ENCODE results near the gene EN1.

The EN1 gene

DNA sequence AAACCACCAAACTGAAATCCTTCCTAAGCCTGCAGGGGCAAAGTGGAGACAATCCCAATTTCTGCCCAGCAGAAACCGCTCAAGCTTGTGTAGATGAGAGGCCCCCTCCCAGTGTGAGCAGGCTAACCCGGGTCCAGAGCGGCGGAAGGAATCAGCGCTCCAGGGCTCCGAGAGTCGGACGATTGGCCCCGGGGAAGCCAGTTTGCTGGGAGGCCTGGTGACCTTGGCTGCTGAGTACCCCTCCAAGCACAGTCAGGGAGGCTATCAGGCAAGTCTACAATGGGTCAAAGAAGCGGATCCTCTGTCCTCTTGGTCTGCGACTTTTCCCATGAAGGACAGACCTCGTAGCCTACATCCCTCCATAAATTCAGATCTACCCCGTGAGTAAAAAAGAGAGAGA, 16.8 kb upstream of the EN1 start:
- Histone ChIP-seq H3K9me3 (replicated peaks; ENCODE audit: low read length) (no peaks in the 10 kb centered on the region), H3K9ac (ENCODE audit: low read depth, low read length) (no peak overlapping the region), H3K27me3 (ENCODE audit: control insufficient read depth, insufficient read depth, low read length) (no peaks in the 10 kb centered on the region), H3K36me3 (ENCODE audit: insufficient read depth, low read length) (no peaks in the 10 kb centered on the region), H3K4me2 (ENCODE audit: low read length) (no peak overlapping the region), H3K4me3 (ENCODE audit: low read length) (no peak overlapping the region), H3K4me1 (ENCODE audit: control insufficient read depth, insufficient read depth, low read length) (peaks cover 8% of the 10 kb centered on the region)

DNA sequence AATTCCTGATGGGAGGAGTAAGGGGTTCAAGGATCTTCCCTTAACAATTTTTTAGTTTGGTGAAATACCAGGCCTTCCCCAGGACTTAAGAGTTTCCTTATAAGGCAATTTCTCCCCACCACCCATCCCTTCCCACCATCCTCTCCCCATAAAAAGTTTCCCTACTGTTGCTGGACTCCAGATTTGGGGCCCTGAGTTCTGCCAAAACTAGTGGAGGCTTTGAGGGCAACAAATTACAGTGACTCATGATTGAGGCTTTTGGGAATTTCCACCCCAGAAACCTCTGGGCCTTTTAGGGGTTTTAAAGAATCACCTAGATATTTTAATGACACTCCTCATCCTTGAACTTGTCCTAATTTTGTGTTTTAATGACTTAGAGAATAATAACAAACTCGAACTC, 14.3 kb upstream of the EN1 start:
- no peak overlapping the region for H3K4me3 ChIP-seq (ENCODE audit: low read length)
- no peaks in the 10 kb centered on the region for H3K27me3 ChIP-seq (ENCODE audit: control insufficient read depth, insufficient read depth, low read length)
- no peaks in the 10 kb centered on the region for H3K9me3 ChIP-seq (replicated peaks; ENCODE audit: low read length)
- H3K4me2 ChIP-seq (ENCODE audit: low read length): no peak overlapping the region
- no peak overlapping the region for H3K9ac ChIP-seq (ENCODE audit: low read depth, low read length)
- H3K4me1 ChIP-seq (ENCODE audit: control insufficient read depth, insufficient read depth, low read length): peaks cover 8% of the 10 kb centered on the region
- no peaks in the 10 kb centered on the region for H3K36me3 ChIP-seq (ENCODE audit: insufficient read depth, low read length)

DNA sequence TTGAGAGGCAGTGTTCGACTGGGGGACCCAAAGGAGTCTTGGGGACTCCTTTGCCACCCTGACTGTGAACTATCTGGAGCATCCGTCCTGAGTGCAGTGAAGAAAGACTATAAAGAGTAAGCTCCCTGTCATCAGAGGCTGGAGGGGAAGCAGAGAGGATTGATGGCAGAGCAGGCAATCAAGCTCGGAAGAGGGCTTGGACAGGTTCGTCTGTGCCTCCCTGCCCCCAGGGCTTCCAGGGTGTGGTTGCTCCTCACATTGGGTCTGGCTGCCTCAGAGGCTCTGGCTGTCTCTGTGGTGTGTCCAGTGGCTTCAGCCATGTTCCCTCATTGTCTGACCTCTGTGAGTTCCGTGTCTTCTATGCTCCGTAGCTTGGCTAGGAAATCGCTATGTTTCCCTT, 13.8 kb upstream of the EN1 start:
- Histone ChIP-seq H3K4me2 (ENCODE audit: low read length) (no peak overlapping the region), H3K9ac (ENCODE audit: low read depth, low read length) (no peak overlapping the region), H3K4me3 (ENCODE audit: low read length) (no peak overlapping the region), H3K9me3 (replicated peaks; ENCODE audit: low read length) (no peaks in the 10 kb centered on the region), H3K4me1 (ENCODE audit: control insufficient read depth, insufficient read depth, low read length) (peaks cover 8% of the 10 kb centered on the region), H3K36me3 (ENCODE audit: insufficient read depth, low read length) (no peaks in the 10 kb centered on the region), H3K27me3 (ENCODE audit: control insufficient read depth, insufficient read depth, low read length) (no peaks in the 10 kb centered on the region)

DNA sequence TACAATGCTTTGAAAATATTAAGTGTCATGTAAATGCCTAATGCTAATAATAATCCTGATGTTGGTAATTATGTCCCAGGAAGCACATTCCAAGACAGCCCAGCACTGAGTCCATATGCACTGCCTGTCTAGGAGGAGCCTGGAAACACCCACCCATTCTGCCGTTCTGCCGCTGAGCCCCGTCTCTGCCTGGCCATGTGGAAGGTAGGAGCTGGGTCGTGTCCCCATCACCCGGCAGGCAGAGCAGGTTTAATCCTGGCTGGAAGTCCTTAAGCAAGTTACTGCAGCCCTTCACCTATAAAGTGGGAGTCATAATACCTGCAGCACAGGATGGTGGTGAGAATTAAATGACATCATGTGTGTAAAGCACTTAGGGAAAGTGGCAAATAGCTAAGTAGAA, 13.1 kb upstream of the EN1 start:
- Histone ChIP-seq H3K4me2 (ENCODE audit: low read length) (no peak overlapping the region), H3K4me1 (ENCODE audit: control insufficient read depth, insufficient read depth, low read length) (peaks cover 12% of the 10 kb centered on the region), H3K36me3 (ENCODE audit: insufficient read depth, low read length) (no peaks in the 10 kb centered on the region), H3K27me3 (ENCODE audit: control insufficient read depth, insufficient read depth, low read length) (no peaks in the 10 kb centered on the region), H3K4me3 (ENCODE audit: low read length) (no peak overlapping the region), H3K9me3 (replicated peaks; ENCODE audit: low read length) (no peaks in the 10 kb centered on the region), H3K9ac (ENCODE audit: low read depth, low read length) (no peak overlapping the region)

DNA sequence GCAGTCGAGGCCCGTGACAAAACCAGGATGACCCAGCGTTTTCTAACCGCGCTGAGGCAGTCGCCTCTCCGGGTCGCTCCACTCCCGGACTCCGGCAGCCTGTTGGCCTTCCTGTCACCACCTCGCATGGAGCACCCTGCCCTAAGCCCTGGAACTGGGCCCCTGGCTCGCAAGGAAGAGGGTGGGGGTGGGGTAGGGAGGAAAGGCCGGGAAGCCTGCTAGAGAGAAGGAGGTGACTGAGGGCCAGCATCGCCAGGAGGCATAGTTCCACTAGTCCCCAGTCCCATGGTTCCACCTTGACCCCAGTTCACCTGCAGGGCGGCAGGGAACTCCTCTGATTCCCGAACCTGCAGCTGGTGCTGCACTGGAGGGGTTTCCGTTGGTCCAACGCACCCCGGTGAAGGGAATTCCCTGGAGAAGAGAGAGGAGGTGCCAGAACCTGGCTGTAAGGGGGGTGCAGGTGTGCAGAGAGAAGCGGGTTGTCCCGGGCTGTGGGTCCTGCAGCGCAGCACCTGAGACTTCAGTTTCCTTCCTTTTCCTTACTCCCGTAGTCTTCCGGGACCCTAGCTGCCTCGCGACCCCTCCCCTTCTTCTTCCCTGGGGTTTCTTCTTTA, 11.8 kb upstream of the EN1 start:
- no peak overlapping the region for H3K4me2 ChIP-seq (ENCODE audit: low read length)
- H3K36me3 ChIP-seq (ENCODE audit: insufficient read depth, low read length): no peaks in the 10 kb centered on the region
- no peaks in the 10 kb centered on the region for H3K9me3 ChIP-seq (replicated peaks; ENCODE audit: low read length)
- no peak overlapping the region for H3K4me3 ChIP-seq (ENCODE audit: low read length)
- H3K4me1 ChIP-seq (ENCODE audit: control insufficient read depth, insufficient read depth, low read length): peaks cover 12% of the 10 kb centered on the region
- no peak overlapping the region for H3K9ac ChIP-seq (ENCODE audit: low read depth, low read length)
- no peaks in the 10 kb centered on the region for H3K27me3 ChIP-seq (ENCODE audit: control insufficient read depth, insufficient read depth, low read length)

DNA sequence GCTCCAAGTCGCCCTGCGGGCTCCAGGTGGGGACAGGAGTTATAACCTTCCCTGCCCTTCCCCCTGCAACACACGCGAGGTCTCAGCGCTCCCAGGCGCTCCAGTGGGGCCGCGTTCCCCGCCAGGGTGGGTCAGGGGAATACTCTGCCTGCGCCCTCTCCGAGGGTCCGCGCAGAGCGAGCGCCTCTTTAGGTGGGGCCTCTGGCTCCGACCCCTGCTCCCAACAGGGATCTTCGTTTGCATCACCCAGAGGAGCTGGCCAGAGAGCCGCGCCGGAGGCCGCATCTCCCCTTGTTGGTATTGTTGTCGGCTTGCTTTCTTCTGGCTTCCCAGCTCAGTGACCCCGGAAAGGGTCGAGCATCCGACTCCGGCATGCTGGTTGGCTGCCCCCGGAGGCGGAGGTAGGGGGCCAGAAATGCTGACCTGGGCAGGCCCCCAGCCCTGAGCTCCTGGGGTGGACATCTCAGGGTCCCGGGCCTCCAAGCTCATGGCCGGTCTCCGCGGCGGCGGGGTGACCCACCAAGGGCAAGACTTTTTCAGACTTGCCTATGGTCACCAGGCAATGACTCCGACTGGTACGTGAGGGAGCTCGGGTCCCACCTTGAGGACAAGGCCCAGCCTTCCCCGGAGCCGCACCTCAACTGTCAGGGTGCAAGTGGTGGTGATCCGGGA, 11.2 kb upstream of the EN1 start:
- Histone ChIP-seq H3K9ac (ENCODE audit: low read depth, low read length) (no peak overlapping the region), H3K27me3 (ENCODE audit: control insufficient read depth, insufficient read depth, low read length) (no peaks in the 10 kb centered on the region), H3K9me3 (replicated peaks; ENCODE audit: low read length) (no peaks in the 10 kb centered on the region), H3K4me2 (ENCODE audit: low read length) (no peak overlapping the region), H3K4me1 (ENCODE audit: control insufficient read depth, insufficient read depth, low read length) (peaks cover 12% of the 10 kb centered on the region), H3K36me3 (ENCODE audit: insufficient read depth, low read length) (no peaks in the 10 kb centered on the region), H3K4me3 (ENCODE audit: low read length) (no peak overlapping the region)

DNA sequence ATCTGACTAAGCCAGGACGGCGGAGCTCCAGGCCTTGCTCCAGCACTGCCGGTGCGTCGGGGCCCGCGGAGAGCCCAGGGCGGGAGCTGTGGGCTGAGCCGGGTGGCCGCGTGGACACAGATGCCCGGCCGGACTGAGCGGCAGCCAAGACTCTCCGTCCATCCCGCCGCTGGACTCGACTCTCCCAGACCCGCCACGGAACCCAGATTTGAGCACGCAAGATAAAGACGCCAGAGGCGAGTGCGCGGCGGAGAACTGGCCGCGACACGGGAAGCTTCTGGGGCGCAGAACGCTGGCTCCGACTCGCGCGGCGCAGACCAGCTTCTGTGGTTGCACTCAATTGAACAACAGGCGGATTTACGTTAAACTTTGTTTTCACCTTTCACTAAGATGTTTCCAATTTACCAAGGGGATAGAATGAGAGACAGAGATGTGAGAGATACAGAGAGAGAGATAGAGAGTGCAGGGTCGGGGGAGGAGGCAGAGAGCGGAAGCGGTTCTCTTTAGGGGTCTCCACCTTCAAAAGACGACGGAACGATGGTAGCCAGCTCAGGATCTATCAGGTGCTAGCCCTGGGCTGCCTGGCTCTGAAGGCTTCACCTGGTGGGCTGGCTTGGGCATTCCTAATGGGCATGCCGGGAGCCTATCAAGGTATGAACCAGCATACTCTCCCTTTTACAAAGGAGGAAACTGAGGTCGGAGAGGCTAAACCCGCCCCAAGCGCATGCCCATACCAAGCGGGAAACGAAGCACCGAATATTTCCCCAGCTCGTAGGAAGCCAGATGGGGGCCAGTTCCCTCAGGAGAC, 10.4 kb upstream of the EN1 start:
- H3K4me3 ChIP-seq (ENCODE audit: low read length): no peak overlapping the region
- H3K9me3 ChIP-seq (replicated peaks; ENCODE audit: low read length): no peaks in the 10 kb centered on the region
- no peak overlapping the region for H3K9ac ChIP-seq (ENCODE audit: low read depth, low read length)
- no peaks in the 10 kb centered on the region for H3K27me3 ChIP-seq (ENCODE audit: control insufficient read depth, insufficient read depth, low read length)
- no peaks in the 10 kb centered on the region for H3K36me3 ChIP-seq (ENCODE audit: insufficient read depth, low read length)
- H3K4me1 ChIP-seq (ENCODE audit: control insufficient read depth, insufficient read depth, low read length): peaks cover 12% of the 10 kb centered on the region
- no peak overlapping the region for H3K4me2 ChIP-seq (ENCODE audit: low read length)

DNA sequence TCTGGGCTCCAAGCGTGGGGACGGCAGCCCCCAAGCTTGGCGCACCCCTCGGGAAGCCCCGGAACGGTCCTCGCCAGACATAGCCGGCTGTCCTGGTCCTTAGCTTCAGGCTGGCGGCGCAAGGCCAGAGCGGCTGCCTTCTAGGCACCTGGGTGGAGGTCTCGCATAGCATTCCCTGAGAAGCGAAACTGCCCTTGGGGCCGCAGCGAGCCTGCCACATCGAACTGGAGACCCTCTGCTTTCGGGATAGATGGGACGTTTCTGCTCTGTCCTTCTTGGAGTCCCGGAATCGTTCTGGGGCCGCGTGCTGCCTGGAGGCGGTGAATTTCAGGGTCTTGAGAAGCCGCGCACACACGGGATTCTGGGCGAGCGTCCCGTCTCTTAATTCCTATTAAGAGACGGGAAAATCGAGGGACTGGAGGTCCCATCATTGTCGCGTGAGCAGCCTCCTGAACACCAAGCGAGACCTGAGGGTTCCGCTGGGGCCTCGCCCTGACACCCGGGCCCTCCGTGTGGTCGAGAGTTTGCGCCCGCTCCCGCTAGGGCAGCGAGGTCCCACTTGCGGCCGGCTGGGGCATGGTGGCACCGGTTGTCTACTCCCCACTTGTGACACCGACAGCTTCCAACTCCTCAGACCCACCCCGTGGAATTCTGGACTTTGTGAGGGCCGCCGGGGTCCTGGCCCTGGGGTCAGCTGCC, 9.7 kb upstream of the EN1 start:
- no peak overlapping the region for H3K4me2 ChIP-seq (ENCODE audit: low read length)
- no peak overlapping the region for H3K4me3 ChIP-seq (ENCODE audit: low read length)
- H3K27me3 ChIP-seq (ENCODE audit: control insufficient read depth, insufficient read depth, low read length): no peaks in the 10 kb centered on the region
- no peaks in the 10 kb centered on the region for H3K9me3 ChIP-seq (replicated peaks; ENCODE audit: low read length)
- H3K9ac ChIP-seq (ENCODE audit: low read depth, low read length): no peak overlapping the region
- peaks cover 12% of the 10 kb centered on the region for H3K4me1 ChIP-seq (ENCODE audit: control insufficient read depth, insufficient read depth, low read length)
- no peaks in the 10 kb centered on the region for H3K36me3 ChIP-seq (ENCODE audit: insufficient read depth, low read length)

DNA sequence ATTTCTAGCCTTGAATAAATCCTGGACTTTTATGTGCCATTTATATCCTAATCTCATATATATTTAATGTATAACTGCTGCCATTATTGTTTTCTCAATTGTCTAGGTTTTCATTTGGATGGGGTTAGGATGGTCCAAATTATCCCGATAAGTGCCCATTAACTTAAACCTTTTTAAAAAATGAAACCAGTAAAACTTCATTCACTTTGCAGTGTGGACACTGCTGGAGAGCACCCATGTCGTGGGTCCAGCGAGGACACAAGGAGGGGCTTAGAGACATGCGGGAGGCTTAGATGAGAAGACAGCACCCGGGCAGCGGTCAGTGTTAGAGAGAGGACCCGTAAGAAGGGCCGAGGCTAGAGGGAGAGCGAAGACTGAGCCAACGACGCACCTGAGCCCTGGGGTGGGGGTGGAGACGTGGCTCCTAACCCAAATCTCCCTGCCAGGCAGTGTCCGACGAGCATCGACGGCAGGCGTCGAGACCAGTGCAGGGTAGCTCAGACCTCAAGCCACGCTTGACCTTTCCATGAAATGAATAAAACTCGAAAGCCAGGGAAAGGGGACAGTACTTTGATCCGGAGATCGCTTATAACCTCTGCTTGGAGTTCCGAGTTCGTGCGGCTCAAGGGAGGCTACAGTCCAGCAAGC, 9.0 kb upstream of the EN1 start:
- Histone ChIP-seq H3K4me1 (ENCODE audit: control insufficient read depth, insufficient read depth, low read length) (peaks cover 6% of the 10 kb centered on the region), H3K4me3 (ENCODE audit: low read length) (peak overlapping the region; percentile 79), H3K36me3 (ENCODE audit: insufficient read depth, low read length) (no peaks in the 10 kb centered on the region), H3K9me3 (replicated peaks; ENCODE audit: low read length) (no peaks in the 10 kb centered on the region), H3K9ac (ENCODE audit: low read depth, low read length) (peak overlapping the region; percentile 74), H3K4me2 (ENCODE audit: low read length) (peak overlapping the region; percentile 94), H3K27me3 (ENCODE audit: control insufficient read depth, insufficient read depth, low read length) (no peaks in the 10 kb centered on the region)

DNA sequence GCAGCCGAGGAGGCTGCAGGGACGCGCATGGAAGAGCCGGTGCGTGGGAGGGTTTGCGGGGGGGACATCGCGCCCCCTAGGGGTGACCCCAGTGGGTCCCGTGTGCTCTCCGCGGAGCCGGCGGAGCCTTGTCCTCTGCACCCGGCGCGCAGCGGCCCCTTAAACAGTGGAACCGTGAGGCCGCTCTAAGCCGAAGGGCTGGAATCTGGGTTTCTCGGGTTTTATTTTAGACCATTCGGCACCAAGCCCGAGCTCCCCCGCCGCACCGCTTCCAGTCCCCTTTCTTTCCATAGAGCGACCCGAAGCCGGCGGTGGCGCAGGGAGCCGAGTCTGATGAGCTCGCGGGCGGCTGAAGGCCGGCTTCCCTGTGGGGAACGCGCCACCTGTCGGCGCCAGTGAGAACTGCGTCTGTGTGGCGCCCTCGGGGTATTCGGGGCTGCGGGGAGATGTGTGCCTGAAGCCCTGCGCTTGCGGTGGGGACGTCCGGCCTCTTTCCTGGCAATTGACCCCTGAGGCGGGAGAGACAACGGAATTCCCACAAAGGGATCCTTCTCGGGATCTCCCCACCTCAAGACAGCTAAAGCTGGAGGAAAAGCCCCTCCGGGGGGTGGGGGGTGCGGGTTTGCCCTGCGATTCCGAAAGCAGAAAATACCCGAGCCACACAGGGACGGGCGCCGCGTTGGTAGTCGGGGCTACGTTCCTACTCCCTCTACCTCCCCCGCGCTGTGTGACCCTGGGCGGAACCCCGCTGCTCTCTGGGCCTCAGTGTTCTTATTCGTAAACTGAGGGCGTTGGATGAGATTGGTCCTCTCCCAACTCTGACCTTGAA, 8.2 kb upstream of the EN1 start:
- Histone ChIP-seq H3K4me1 (ENCODE audit: control insufficient read depth, insufficient read depth, low read length) (peaks cover 9% of the 10 kb centered on the region), H3K9me3 (replicated peaks; ENCODE audit: low read length) (no peaks in the 10 kb centered on the region), H3K27me3 (ENCODE audit: control insufficient read depth, insufficient read depth, low read length) (no peaks in the 10 kb centered on the region), H3K36me3 (ENCODE audit: insufficient read depth, low read length) (no peaks in the 10 kb centered on the region), H3K9ac (ENCODE audit: low read depth, low read length) (peak overlapping the region; percentile 74), H3K4me3 (ENCODE audit: low read length) (peak overlapping the region; percentile 79), H3K4me2 (ENCODE audit: low read length) (peak overlapping the region; percentile 94)
